Neural progenitor cell (in vitro differentiated cells): ENCODE results near the gene PTGIR.

Experiments
- CTCF ChIP-seq: fragments of 200-600 bp; sonication (generic); IDR thresholded peaks from 2 replicates; pipeline ENCODE4 v1.5.1; 2017; ENCODE audit warnings: antibody characterized with exemption, mild to moderate bottlenecking
- EZH2 ChIP-seq: fragments of 200-600 bp; sonication (generic); IDR thresholded peaks from 2 replicates; pipeline ENCODE4 v1.6.1; 2017; ENCODE audit warnings: antibody characterized with exemption, mild to moderate bottlenecking, moderate library complexity

GRCh38 chr19:46580247-46580646 is 44.6 kb downstream of the PTGIR start:
- TF ChIP-seq CTCF (no peak), EZH2 (no peak)
